K562 (cell line): Measurements from ENCODE around the gene FGFRL1. TPM values are rescaled to one million over a fixed set of nuclear protein-coding genes. Genes with fewer than 3 reads are reported as not detected.

Source experiments
- ATAC-seq: fragments of 200-7000 bp; cut with Tn5 transposase; 3 replicates; pipeline ENCODE4 v1.9.1; 2020; ENCODE audit warnings: moderate library complexity
- BruUV-seq: library from RNA; stranded (reverse); fragments of 400-500 nt; replicated peaks from 2 replicates; lab custom pipeline; 2021; lab: Mats Ljungman, UMichigan
- CTCF ChIA-PET: fragments of 300-600 bp; formaldehyde crosslinking; extraction: SDS; loops from one replicate; lab custom pipeline; 2021; ENCODE audit warnings: low intra/inter-chr PET ratio; lab: Yijun Ruan, JAX
- POLR2A ChIA-PET: fragments of 300-600, 350-650 bp; sonication (Branson Sonifier 250); formaldehyde crosslinking; extraction: SDS; loops from one replicate; lab custom pipeline; 2021; ENCODE audit warnings: antibody characterized with exemption, inconsistent platforms; lab: Yijun Ruan, JAX
- DNase-seq, 4 experiments: peaks; one replicate each; pipeline versions ENCODE4 v3.0.0 to v3.0.0-alpha.2; 2011 to 2018; ENCODE audit warnings: low spot score in 3 of 4, mixed read lengths in 3 of 4; ENCODE audit errors: extremely low read depth in 1 of 4
- FAIRE-seq: peaks from 2 replicates; lab custom pipeline; 2011; peaks lifted over from hg19 to GRCh38; lab: Jason Lieb, UNC
- H2AFZ ChIP-seq: 2 replicates; pipeline ENCODE4 v1.6.0; 2011; ENCODE audit warnings: low read depth, low read length, control low read depth, inconsistent platforms
- H3K27ac ChIP-seq: fragments of 200-600 bp; 3 replicates; pipeline ENCODE4 v1.8.0; 2011; ENCODE audit warnings: low read depth, mild to moderate bottlenecking, control low read depth, inconsistent platforms, low read length, moderate library complexity, mixed read lengths; ENCODE audit errors: extremely low read depth
- H3K27me3 ChIP-seq, 2 experiments: fragments of 300-600 bp in 1 of 2; 2 replicates in 1 of 2; 3 replicates in 1 of 2; pipeline versions ENCODE4 v1.6.0 to v1.8.0; 2011; ENCODE audit warnings: inconsistent platforms in 2 of 2, low read length in 2 of 2, mild to moderate bottlenecking in 1 of 2, mixed read lengths in 1 of 2, moderate library complexity in 1 of 2; ENCODE audit not compliant: control insufficient read depth in 2 of 2, insufficient read depth in 2 of 2
- H3K36me3 ChIP-seq: fragments of 300-600 bp; 3 replicates; pipeline ENCODE4 v1.8.0; 2011; ENCODE audit warnings: mild to moderate bottlenecking, low read length, inconsistent platforms; ENCODE audit not compliant: control insufficient read depth, insufficient read depth
- H3K4me1 ChIP-seq, 2 experiments: fragments of 200-600 bp in 1 of 2; replicated peaks in 1 of 2; 2 replicates in 1 of 2; 3 replicates in 1 of 2; pipeline versions ENCODE4 v1.5.1 to v1.8.0; 2011; ENCODE audit warnings: inconsistent platforms in 2 of 2, low read length in 2 of 2, mild to moderate bottlenecking in 1 of 2, mixed read lengths in 1 of 2, moderate library complexity in 1 of 2; ENCODE audit not compliant: control insufficient read depth in 2 of 2, insufficient read depth in 2 of 2
- H3K4me2 ChIP-seq: 2 replicates; pipeline ENCODE4 v1.6.1; 2011; ENCODE audit warnings: low read length, control low read depth, inconsistent platforms, mixed read lengths; ENCODE audit not compliant: insufficient read depth
- H3K4me3 ChIP-seq: fragments of 200-600 bp; sonication (generic), shearing (Covaris generic); 2 replicates; pipeline ENCODE4 v1.5.1; 2016; ENCODE audit warnings: control low read depth, inconsistent platforms
- H3K79me2 ChIP-seq: fragments of 200-600 bp; 3 replicates; pipeline ENCODE4 v1.8.0; 2011; ENCODE audit warnings: low read length, inconsistent platforms; ENCODE audit not compliant: control insufficient read depth, insufficient read depth
- H3K9ac ChIP-seq, 2 experiments: 2 replicates each; pipeline versions ENCODE4 v1.6.0 to v1.6.1; 2011; ENCODE audit warnings: low read depth in 2 of 2, low read length in 2 of 2, control low read depth in 1 of 2, inconsistent platforms in 1 of 2, mild to moderate bottlenecking in 1 of 2, mixed read lengths in 1 of 2; ENCODE audit not compliant: insufficient read depth in 1 of 2
- H3K9me1 ChIP-seq: one replicate; pipeline ENCODE4 v1.6.0; 2011; ENCODE audit warnings: inconsistent platforms, mild to moderate bottlenecking, low read length, moderate library complexity; ENCODE audit not compliant: control insufficient read depth, insufficient read depth
- H3K9me3 ChIP-seq: replicated peaks from 2 replicates; pipeline ENCODE4 v1.5.1; 2011; ENCODE audit warnings: low read depth, low read length, inconsistent platforms; ENCODE audit not compliant: control insufficient read depth, insufficient read depth
- H4K20me1 ChIP-seq: replicated peaks from 2 replicates; pipeline ENCODE4 v1.6.1; 2011; ENCODE audit warnings: low read length, inconsistent platforms, mixed read lengths; ENCODE audit not compliant: control insufficient read depth, insufficient read depth
- CHAMP1 ChIP-seq: fragments of 450-650 bp; IDR thresholded peaks from 2 replicates; pipeline ENCODE4 v1.6.1; 2016; ENCODE audit warnings: mild to moderate bottlenecking
- CHD1 ChIP-seq: fragments of 200-600 bp; sonication (generic); IDR thresholded peaks from one replicate; pipeline ENCODE4 v1.6.1; 2012; ENCODE audit warnings: mild to moderate bottlenecking, moderate library complexity, low read length, inconsistent platforms
- EP400 ChIP-seq: fragments of 450-650 bp; IDR thresholded peaks from 2 replicates; pipeline ENCODE4 v1.6.1; 2017; ENCODE audit warnings: antibody characterized with exemption, mild to moderate bottlenecking, moderate library complexity
- HINFP ChIP-seq: fragments of 450-650 bp; conservative IDR thresholded peaks from 2 replicates; pipeline ENCODE4 v1.6.1; 2016; ENCODE audit warnings: missing genetic modification characterization, low read depth, mild to moderate bottlenecking, control low read depth, missing compliant biosample characterization
- POLR2G ChIP-seq: fragments of 200-400 bp; formaldehyde crosslinking; IDR thresholded peaks from 2 replicates; pipeline ENCODE4 v1.6.1; 2017; ENCODE audit warnings: low read depth, mild to moderate bottlenecking, antibody characterized with exemption, low read length, moderate library complexity
- PRMT5 ChIP-seq: sonication (generic); formaldehyde crosslinking; IDR thresholded peaks from 2 replicates; pipeline ENCODE4 v1.5.0; 2020; ENCODE audit warnings: missing genetic modification reagents
- SMAD1 ChIP-seq: fragments of 150-350 bp; IDR thresholded peaks from 2 replicates; pipeline ENCODE4 v1.6.1; 2014; ENCODE audit warnings: low read length, low read depth; ENCODE audit not compliant: partially characterized antibody
- SUPT5H ChIP-seq: fragments of 450-650 bp; IDR thresholded peaks from 2 replicates; pipeline ENCODE4 v1.6.1; 2016
- TAF1 ChIP-seq: IDR thresholded peaks from 2 replicates; pipeline ENCODE4 v1.6.1; 2011; ENCODE audit warnings: mild to moderate bottlenecking, low read length, moderate library complexity; ENCODE audit not compliant: insufficient read depth, control insufficient read depth, severe bottlenecking; ENCODE audit errors: extremely low read depth
- TFE3 ChIP-seq: fragments of 450-650 bp; formaldehyde crosslinking; IDR thresholded peaks from 2 replicates; pipeline ENCODE4 v1.4.0; 2020; ENCODE audit warnings: mild to moderate bottlenecking, mixed read lengths
- ZBTB8A ChIP-seq: fragments of 450-650 bp; IDR thresholded peaks from 2 replicates; pipeline ENCODE4 v1.6.1; 2018; ENCODE audit warnings: mild to moderate bottlenecking, moderate library complexity; ENCODE audit not compliant: partially characterized antibody
- ZFP36 ChIP-seq: fragments of 150-350 bp; IDR thresholded peaks from 2 replicates; pipeline ENCODE4 v1.6.1; 2018; ENCODE audit warnings: low read length, low read depth; ENCODE audit not compliant: partially characterized antibody
- ZNF165 ChIP-seq: fragments of 250-450 bp; sonication (Bioruptor Pico); IDR thresholded peaks from 2 replicates; pipeline ENCODE4 v1.4.0; 2020; ENCODE audit warnings: borderline replicate concordance
- ZNF512 ChIP-seq: IDR thresholded peaks from 2 replicates; pipeline ENCODE4 v1.6.1; 2016; ENCODE audit warnings: missing genetic modification characterization, missing compliant biosample characterization
- ZNF785 ChIP-seq: fragments of 250-450 bp; sonication (Bioruptor Pico); IDR thresholded peaks from 2 replicates; pipeline ENCODE4 v1.4.0; 2020; ENCODE audit warnings: mild to moderate bottlenecking
- WGBS: fragments of 100-300 bp; shearing (Covaris generic); methylation state at CpG from one replicate; pipeline ENCODE4 v1.1.6; 2016; ENCODE audit warnings: low coverage, mixed read lengths; ENCODE audit not compliant: insufficient coverage; ENCODE audit errors: missing lambda C conversion rate; 5-methylcytosine and 5-hydroxymethylcytosine counted together
- in situ Hi-C: fragments of 300-500 bp; cut with MboI; formaldehyde crosslinking; loops from 4 replicates; pipeline ENCODE4 v1.15.0; 2018; ENCODE audit warnings: inconsistent platforms, mixed read lengths
- intact Hi-C: fragments of 100-400 bp; cut with micrococcal nuclease; formaldehyde crosslinking; loops from 2 replicates; pipeline ENCODE4 v1.14.2; 2022
- polyA plus RNA-seq, 8 experiments: library from polyadenylated mRNA; depleted of rRNA in 4 of 8; stranded (reverse) in 5 of 8; unstranded in 3 of 8; fragments of >200 nt; fragmentation: Nextera tagmentation in 2 of 8; fragmentation: Illumina TruSeq in 1 of 8; extraction: Ambion mirVana in 2 of 8; extraction: Trizol in 1 of 8; gene quantifications; 2 replicates each; pipeline versions ENCODE4 v1.2.1 to v1.2.3, GENCODE V29; 2011 to 2014; ENCODE audit warnings: inconsistent platforms in 1 of 8, missing spikeins in 1 of 8
- total RNA-seq, 7 experiments: library from RNA; depleted of rRNA in 6 of 7; stranded (reverse); fragments of >200 nt in 6 of 7; fragmentation: Illumina TruSeq in 2 of 7; extraction: Trizol in 2 of 7; gene quantifications; 2 replicates each; pipeline versions ENCODE4 v1.2.1 to v1.2.3, GENCODE V29; 2011 to 2021; ENCODE audit warnings: low replicate concordance in 1 of 7

The FGFRL1 gene
- total and polyA plus RNA-seq, 9 of the 15 experiments (the other 6 are each of a cell fraction or from before 2014, with no cell fraction given): 0.34 to 49.9 (median 14.6) TPM

GRCh38 chr4:986428-986878 is 25.0 kb upstream of the FGFRL1 start:
- Histone ChIP-seq H3K4me1 (peaks cover 20 to 68% of the 10 kb centered on the region in 2 experiments; a peak in 4 of 5 replicates), H3K9me3 (no peaks in the 10 kb centered on the region; the same call in 1 of the 2 replicates), H3K9ac (peak overlapping the region; percentile 75 to 90), H3K27me3 (no peaks in the 10 kb centered on the region), H3K4me3 (peak overlapping the region; percentile 68), H3K4me2 (peak overlapping the region; percentile 85), H3K9me1 (no peaks in the 10 kb centered on the region), H4K20me1 (no peaks in the 10 kb centered on the region), H3K36me3 (peaks cover 16% of the 10 kb centered on the region; the same call in 1 of the 3 replicates), H2AFZ (peak overlapping the region; percentile 86), H3K79me2 (peaks cover 25% of the 10 kb centered on the region), H3K27ac (peak overlapping the region; percentile 79)
- ChIA-PET POLR2A (interaction anchor here (0.6 to 1.6 kb wide), 8 partner anchors 7 to 83 kb away, joined by 3 to 6 read pairs (median 3); partner anchors contain the start of genes DGKQ and SLC26A1), CTCF (interaction anchor here (0.9 to 1.4 kb wide), 2 partner anchors 109 to 244 kb away, joined by 3 to 5 read pairs; no protein-coding TSS in a partner anchor)
- under 1% methylated on average over 14 of the region's 14 CpGs for WGBS
- peak; percentile 26 for ATAC-seq
- peak; percentile 82 for FAIRE-seq
- in situ Hi-C loops: no loop called here
- DNase-seq: no peak
- BruUV-seq: TSS peak; percentile 69
- intact Hi-C loops: loop anchor here (2.0 to 10.0 kb wide), 5 partner anchors 54 to 302 kb away; partner anchors contain the start of genes GAK, SLC49A3 and TMEM175
- no peak for TF ChIP-seq ZNF512
- no peak for TF ChIP-seq ZNF785 (CRISPR knock-in tag)
- peak; percentile 38 for TF ChIP-seq CHD1
- no peak for TF ChIP-seq HINFP (tag)
- TF ChIP-seq PRMT5: no peak
- TF ChIP-seq SUPT5H: peak; percentile 83
- no peak for TF ChIP-seq CHAMP1
- TF ChIP-seq SMAD1: no peak
- TF ChIP-seq ZNF165 (CRISPR knock-in tag): no peak
- no peak for TF ChIP-seq POLR2G
- TF ChIP-seq TFE3 (CRISPR knock-in tag): no peak
- no peak for TF ChIP-seq TAF1
- no peak for TF ChIP-seq ZFP36
- no peak for TF ChIP-seq EP400
- no peak for TF ChIP-seq ZBTB8A
